ENCODE data around the gene CXCR1.

GRCh38 chr2:218125626-218126080 lies 41.1 kb downstream of the CXCR1 start, which contains the start of gene CXCR2:
- TF ChIP-seq CTCF (IDR thresholded peaks at IDR 0.05; ENCODE audit: low read length) (no peak), EZH2 (IDR thresholded peaks at IDR 0.05; ENCODE audit: borderline replicate concordance, low read length) (no peak)

Data from OCI-LY1 (cell line).